Pancreas (tissue), 10 donors: Measurements from ENCODE around the gene PAFAH2. TPM values are rescaled to one million over a fixed set of nuclear protein-coding genes. Genes with fewer than 3 reads are reported as not detected.

ENCODE experiments used
- ATAC-seq, 4 donors: fragments of 200-7000 bp; cut with Tn5 transposase; one replicate each; pipeline versions ENCODE4 v1.8.0 to v1.9.1; 2020; ENCODE audit warnings: mild to moderate bottlenecking in 4 of 4, moderate library complexity in 4 of 4
- DNase-seq, 6 donors: peaks; one replicate each; pipeline ENCODE4 v3.0.0-alpha.2; 2020
- FAIRE-seq: peaks from 2 replicates; lab custom pipeline; 2012; peaks lifted over from hg19 to GRCh38; lab: Jason Lieb, UNC
- H3K27ac ChIP-seq, 4 donors: fragments of 200-600 bp; sonication (generic); 1 replicate in 3 of 4; 2 replicates in 1 of 4; pipeline versions ENCODE4 v1.5.0 to v1.8.0; 2020
- H3K27me3 ChIP-seq, 4 donors: fragments of 200-600 bp; one replicate each; pipeline ENCODE4 v1.8.0; 2021
- H3K36me3 ChIP-seq, 3 donors: fragments of 200-600 bp; sonication (generic) in 1 of 3; one replicate each; pipeline versions ENCODE4 v1.5.0 to v1.8.0; 2020 to 2021
- H3K4me1 ChIP-seq, 3 donors: fragments of 200-600 bp; one replicate each; pipeline ENCODE4 v1.8.0; 2021
- H3K4me3 ChIP-seq, 4 donors: fragments of 200-600 bp; sonication (generic) in 2 of 4; one replicate each; pipeline versions ENCODE4 v1.5.0 to v1.8.0; 2020 to 2021
- H3K9me3 ChIP-seq, 4 donors: fragments of 200-600 bp; one replicate each; pipeline ENCODE4 v1.8.0; 2021
- WGBS, 2 donors: extraction: QIAGEN DNeasy Blood & Tissue Kit; methylation state at CpG; one replicate each; pipeline ENCODE4 v1.1.7; 2013; 5-methylcytosine and 5-hydroxymethylcytosine counted together
- intact Hi-C, 3 donors: fragments of 100-400 bp; cut with DNase I; formaldehyde crosslinking; loops; one replicate each; pipeline versions ENCODE4 v1.11.1 to v1.14.2; 2022
- polyA plus RNA-seq, 2 donors: library from polyadenylated mRNA; stranded (reverse); fragments of 200-250 nt; gene quantifications; one replicate each; pipeline ENCODE4 v1.2.3, GENCODE V29; 2013
- total RNA-seq, 6 donors: library from RNA; stranded (reverse); fragmentation: NEBNext Ultra II Directional in 4 of 6; extraction: Animal tissue kit (Norgen Biotek cat#: 25700) in 4 of 6; gene quantifications; one replicate each; pipeline versions ENCODE4 v1.2.1 to v1.2.4, GENCODE V29; 2021 to 2023
- TF ChIP-seq, protein P1 (sequence below), 4 donors: fragments of 200-600 bp; sonication (generic) in 3 of 4; IDR thresholded peaks; one replicate each; pipeline versions ENCODE4 v1.5.0 to v1.8.0; 2021; ENCODE audit warnings: antibody characterized with exemption in 4 of 4
- donor health status: healthy with polysubstance abuse.
- donor health status: DM: no; HTN: no; CAD: no; lungs with moderate emphysema.
- donor health status: DM: no; HTN: no; CAD: no.
- donor health status: control.
- donor health status: control.
- donor health status: Bipolar disorder and iron deficiency.
- donor health status: DM: yes; HTN: yes; CAD: no.
- donor health status: DM: no; HTN: no; CAD: no.
- donor health status: DM: no; HTN: no; CAD: no.
- donor health status: DM: yes; HTN: yes; CAD: no.

PAFAH2 gene
- total and polyA plus RNA-seq, 8 donors, result 11.0 to 20.9 (median 15.3) TPM

DNA sequence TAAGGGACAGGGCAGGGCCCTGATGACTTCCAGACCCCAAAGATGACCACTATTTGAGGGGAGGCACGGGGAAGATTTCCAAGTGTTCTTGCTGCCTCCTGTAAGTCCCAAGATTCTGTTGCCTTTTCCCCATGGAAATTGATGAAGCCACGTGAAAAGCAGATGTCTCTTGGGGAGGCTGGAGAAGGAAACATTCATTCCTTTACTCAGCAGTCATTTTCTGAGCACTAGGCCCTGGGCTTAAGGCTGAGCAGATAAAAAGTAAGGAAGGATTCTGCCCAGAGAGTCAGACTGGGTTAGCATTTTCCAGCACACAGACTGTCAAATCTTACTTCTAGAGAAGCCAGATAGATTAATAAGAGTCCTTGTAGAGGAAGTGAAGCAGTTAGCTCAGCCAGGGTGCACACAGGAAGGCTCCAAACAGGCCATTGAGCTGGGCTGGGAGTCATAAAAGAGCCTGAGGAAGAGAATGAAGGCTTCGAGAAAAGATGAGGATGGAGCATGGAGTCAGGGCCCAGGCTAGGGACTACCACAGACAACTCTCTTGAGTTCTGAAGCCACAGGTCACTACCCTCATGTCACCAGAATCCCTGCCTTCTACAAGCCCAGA, 33.9 kb upstream of the PAFAH2 start:
- H3K4me3 ChIP-seq, result no peak overlapping the region
- H3K36me3 ChIP-seq, result no peaks in the 10 kb centered on the region
- ATAC-seq, result no peak
- no peaks in the 10 kb centered on the region for H3K9me3 ChIP-seq
- FAIRE-seq, result no peak
- H3K27ac ChIP-seq, result no peak overlapping the region
- DNase-seq, result no peak
- H3K27me3 ChIP-seq, result no peaks in the 10 kb centered on the region
- TF ChIP-seq, protein P1, sequence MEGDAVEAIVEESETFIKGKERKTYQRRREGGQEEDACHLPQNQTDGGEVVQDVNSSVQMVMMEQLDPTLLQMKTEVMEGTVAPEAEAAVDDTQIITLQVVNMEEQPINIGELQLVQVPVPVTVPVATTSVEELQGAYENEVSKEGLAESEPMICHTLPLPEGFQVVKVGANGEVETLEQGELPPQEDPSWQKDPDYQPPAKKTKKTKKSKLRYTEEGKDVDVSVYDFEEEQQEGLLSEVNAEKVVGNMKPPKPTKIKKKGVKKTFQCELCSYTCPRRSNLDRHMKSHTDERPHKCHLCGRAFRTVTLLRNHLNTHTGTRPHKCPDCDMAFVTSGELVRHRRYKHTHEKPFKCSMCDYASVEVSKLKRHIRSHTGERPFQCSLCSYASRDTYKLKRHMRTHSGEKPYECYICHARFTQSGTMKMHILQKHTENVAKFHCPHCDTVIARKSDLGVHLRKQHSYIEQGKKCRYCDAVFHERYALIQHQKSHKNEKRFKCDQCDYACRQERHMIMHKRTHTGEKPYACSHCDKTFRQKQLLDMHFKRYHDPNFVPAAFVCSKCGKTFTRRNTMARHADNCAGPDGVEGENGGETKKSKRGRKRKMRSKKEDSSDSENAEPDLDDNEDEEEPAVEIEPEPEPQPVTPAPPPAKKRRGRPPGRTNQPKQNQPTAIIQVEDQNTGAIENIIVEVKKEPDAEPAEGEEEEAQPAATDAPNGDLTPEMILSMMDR (IDR thresholded peaks at IDR 0.05), result no peak
- H3K4me1 ChIP-seq, result peaks cover 0 to 4% (median 0%) of the 10 kb centered on the region in 3 donors
- intact Hi-C loops, result loop anchor here in 2 of 3 donors (5.0 to 10.0 kb wide), 2 partner anchors 113 to 116 kb away; no protein-coding TSS in a partner anchor
- 77% methylated on average over 3 of the region's 3 CpGs for WGBS, 2 donors

DNA sequence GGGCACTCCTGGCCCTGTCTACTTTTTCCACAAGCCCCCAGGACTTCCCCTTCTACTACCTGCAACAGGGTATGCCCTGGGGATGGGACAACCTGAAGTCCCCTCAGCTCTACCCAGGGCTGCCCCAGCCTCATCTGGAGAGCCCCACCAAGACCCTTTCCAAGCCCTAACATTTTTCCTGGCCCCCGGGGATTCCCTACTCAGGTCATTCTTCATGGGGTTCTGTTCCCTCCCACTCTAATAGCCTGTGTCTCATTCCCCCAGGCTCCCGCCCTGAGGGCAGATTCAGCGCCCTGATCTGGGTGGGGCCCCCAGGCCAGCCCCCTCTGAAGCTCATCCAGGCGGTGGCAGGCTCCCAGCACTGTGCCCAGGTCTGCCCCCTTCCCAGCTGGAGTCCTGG, 33.3 kb upstream of the PAFAH2 start:
- Histone ChIP-seq H3K27me3 (no peaks in the 10 kb centered on the region), H3K36me3 (no peaks in the 10 kb centered on the region), H3K4me3 (no peak overlapping the region), H3K4me1 (peaks cover 0 to under 1% (median 0%) of the 10 kb centered on the region in 3 donors), H3K9me3 (no peaks in the 10 kb centered on the region), H3K27ac (no peak overlapping the region)
- intact Hi-C loops, result loop anchor here in 2 of 3 donors (5.0 to 10.0 kb wide), 2 partner anchors 114 to 116 kb away; no protein-coding TSS in a partner anchor
- TF ChIP-seq, protein P1 (IDR thresholded peaks at IDR 0.05), result no peak
- ATAC-seq (no peak), DNase-seq (peak in 1 of 6 donors; percentile 36), FAIRE-seq (no peak)
- 86 to 88% methylated on average over 4 of the region's 4 CpGs for WGBS, 2 donors

DNA sequence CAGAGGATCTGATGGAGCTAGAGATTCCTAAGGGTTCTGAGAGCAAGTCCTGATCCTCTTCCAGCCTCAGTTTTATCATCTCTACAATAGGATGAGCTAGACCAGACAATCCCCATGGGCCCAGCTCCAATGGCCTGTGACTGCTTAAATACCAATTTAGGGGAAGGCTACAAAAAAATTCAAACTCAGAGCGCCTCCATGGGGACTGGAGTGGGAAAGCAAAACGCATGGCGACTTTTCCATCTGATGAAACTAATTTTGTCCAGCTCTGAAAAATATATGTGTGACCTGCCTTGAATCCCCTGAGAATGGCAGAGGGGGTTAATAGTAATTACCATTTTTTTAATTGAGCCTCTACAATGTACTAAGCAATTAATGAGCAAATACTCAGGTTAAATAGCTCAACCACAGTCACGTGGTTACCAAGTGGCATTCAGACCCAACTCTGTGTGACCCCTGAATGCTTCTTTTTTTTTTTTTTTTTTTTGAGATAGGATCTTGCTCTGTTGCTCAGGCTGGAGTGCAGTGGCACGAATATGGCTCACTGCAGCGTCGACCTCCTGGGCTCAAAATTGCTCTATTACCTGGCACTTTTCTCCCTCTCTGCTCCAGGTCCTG, 32.1 kb upstream of the PAFAH2 start:
- Histone ChIP-seq H3K4me1 (no peaks in the 10 kb centered on the region), H3K4me3 (no peak overlapping the region), H3K36me3 (no peaks in the 10 kb centered on the region), H3K27ac (no peak overlapping the region), H3K9me3 (no peaks in the 10 kb centered on the region), H3K27me3 (no peaks in the 10 kb centered on the region)
- FAIRE-seq, result no peak
- no peak for DNase-seq
- intact Hi-C loops, result loop anchor here in 2 of 3 donors (5.0 to 10.0 kb wide), 2 partner anchors 115 to 117 kb away; no protein-coding TSS in a partner anchor
- TF ChIP-seq, protein P1 (IDR thresholded peaks at IDR 0.05), result no peak
- no peak for ATAC-seq
- 80 to 94% methylated on average over 7 of the region's 7 CpGs for WGBS, 2 donors

DNA sequence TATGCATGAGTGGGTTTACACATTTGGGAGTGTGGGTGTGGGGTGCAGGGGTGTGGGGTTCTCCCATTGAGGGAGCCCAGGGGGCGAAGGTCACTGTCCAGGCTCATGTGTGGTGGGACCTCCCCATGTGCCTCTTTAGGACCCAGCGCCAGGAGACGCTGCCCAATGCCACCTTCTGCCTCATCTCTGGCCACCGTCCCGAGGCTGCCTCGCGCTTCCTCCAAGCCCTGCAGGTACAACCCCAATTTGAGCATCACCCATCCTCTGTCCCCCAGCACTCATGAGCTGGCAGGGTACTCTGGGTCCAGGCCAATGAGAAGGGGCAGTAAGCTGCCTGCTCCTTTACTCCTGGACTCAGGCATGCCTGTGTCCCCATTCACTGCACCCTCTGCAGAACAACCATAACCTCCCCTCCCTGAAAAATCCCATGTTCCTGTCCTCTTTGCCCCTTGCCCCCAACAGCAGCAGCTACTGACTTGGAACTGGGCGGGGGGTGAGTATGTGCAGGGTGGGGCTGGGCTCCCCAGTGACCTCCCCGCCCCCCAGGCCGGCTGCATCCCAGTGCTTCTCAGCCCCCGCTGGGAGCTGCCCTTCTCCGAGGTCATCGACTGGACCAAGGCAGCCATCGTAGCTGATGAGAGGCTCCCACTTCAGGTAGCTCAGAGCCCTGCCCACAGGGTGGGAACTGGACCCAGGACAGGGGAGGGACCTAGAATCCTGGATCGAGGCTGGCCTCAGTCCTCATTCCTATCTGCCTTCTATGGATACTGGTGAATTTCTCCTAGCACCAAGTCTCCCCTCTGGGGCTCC, 31.4 kb upstream of the PAFAH2 start:
- intact Hi-C loops, result no loop called here
- FAIRE-seq, result no peak
- H3K27ac ChIP-seq, result no peak overlapping the region
- no peaks in the 10 kb centered on the region for H3K36me3 ChIP-seq
- 76 to 81% methylated on average over 15 of the region's 15 CpGs for WGBS, 2 donors
- H3K4me1 ChIP-seq, result no peaks in the 10 kb centered on the region
- H3K27me3 ChIP-seq, result no peaks in the 10 kb centered on the region
- TF ChIP-seq, protein P1 (IDR thresholded peaks at IDR 0.05), result no peak
- no peak overlapping the region for H3K4me3 ChIP-seq
- ATAC-seq, result no peak
- peak in 1 of 6 donors; percentile 43 for DNase-seq
- no peaks in the 10 kb centered on the region for H3K9me3 ChIP-seq
